GM06990 (cell line): ENCODE measurements around the gene ACTL9.

Experiments
- DNase-seq: peaks from one replicate; pipeline ENCODE4 v3.0.0-alpha.2; 2011; ENCODE audit not compliant: insufficient read length; ENCODE audit errors: extremely low read depth
- H3K27me3 ChIP-seq: replicated peaks from 2 replicates; pipeline ENCODE4 v1.6.0; 2011; ENCODE audit warnings: low read length; ENCODE audit not compliant: control insufficient read depth, insufficient read depth
- H3K36me3 ChIP-seq: 2 replicates; pipeline ENCODE4 v1.5.1; 2011; ENCODE audit warnings: low read length; ENCODE audit not compliant: control insufficient read depth, insufficient read depth
- H3K4me3 ChIP-seq: replicated peaks from 2 replicates; pipeline ENCODE4 v1.5.1; 2011; ENCODE audit warnings: low read depth, mild to moderate bottlenecking, control low read depth, low read length
- CTCF ChIP-seq: IDR thresholded peaks from 2 replicates; pipeline ENCODE4 v1.5.1; 2011; ENCODE audit warnings: low read length, control low read depth, mild to moderate bottlenecking, inconsistent platforms; ENCODE audit not compliant: insufficient read depth, poor library complexity, severe bottlenecking

Gene ACTL9

GRCh38 chr19:8673276-8673891 lies 25.2 kb downstream of the ACTL9 start:
- TF ChIP-seq CTCF = no peak

GRCh38 chr19:8666814-8667405 lies 31.7 kb downstream of the ACTL9 start:
- Histone ChIP-seq H3K36me3 (no peaks in the 10 kb centered on the region), H3K4me3 (no peak overlapping the region), H3K27me3 (no peaks in the 10 kb centered on the region)
- DNase-seq = no peak
- TF ChIP-seq CTCF = no peak

More at GRCh38 chr19:8673276-8673891, 25.2 kb downstream of the ACTL9 start:
- no peak overlapping the region for H3K4me3 ChIP-seq
- DNase-seq = no peak
- no peaks in the 10 kb centered on the region; the same call in 1 of the 2 replicates for H3K27me3 ChIP-seq
- no peaks in the 10 kb centered on the region for H3K36me3 ChIP-seq

GRCh38 chr19:8665468-8666213 lies 33.0 kb downstream of the ACTL9 start:
- Histone ChIP-seq H3K27me3 (no peaks in the 10 kb centered on the region), H3K36me3 (no peaks in the 10 kb centered on the region), H3K4me3 (no peak overlapping the region)
- no peak for DNase-seq
- no peak for TF ChIP-seq CTCF

- H3K4me3 ChIP-seq = no peak overlapping the region
- no peaks in the 10 kb centered on the region for H3K27me3 ChIP-seq
Observed at GRCh38 chr19:8664671-8665057, 33.9 kb downstream of the ACTL9 start.

GRCh38 chr19:8663920-8664670 lies 34.5 kb downstream of the ACTL9 start:
- no peaks in the 10 kb centered on the region for H3K27me3 ChIP-seq
- H3K4me3 ChIP-seq = no peak overlapping the region
- peak; percentile 58 for DNase-seq
- no peaks in the 10 kb centered on the region for H3K36me3 ChIP-seq
- TF ChIP-seq CTCF = no peak

More at GRCh38 chr19:8664671-8665057, 33.9 kb downstream of the ACTL9 start:
- H3K36me3 ChIP-seq = no peaks in the 10 kb centered on the region
- no peak for DNase-seq
- no peak for TF ChIP-seq CTCF
